Measurements from ENCODE around the gene SESTD1. TPM values are rescaled to one million over a fixed set of nuclear protein-coding genes. Genes with fewer than 3 reads are reported as not detected.

SESTD1 gene
- total RNA-seq, 2 experiments from 2014 or later: 3.2 to 21.4 TPM

GRCh38 chr2:179137200-179137759 is 127.4 kb downstream of the SESTD1 start:
- H4K20me1 ChIP-seq (ENCODE audit: insufficient read depth, low read length): no peaks in the 10 kb centered on the region
- no peaks in the 10 kb centered on the region for H3K9me3 ChIP-seq (ENCODE audit: low read length)
- no TSS peak for BruUV-seq (replicated peaks)
- ChIA-PET CTCF (ENCODE audit: unreplicated experiment) (no interaction called here), POLR2A (no interaction called here)
- H3K4me1 ChIP-seq (ENCODE audit: insufficient read depth, low read length, poor library complexity, severe bottlenecking): no peaks in the 10 kb centered on the region
- H2AFZ ChIP-seq (ENCODE audit: low read length): no peak overlapping the region
- no peak overlapping the region for H3K4me2 ChIP-seq (ENCODE audit: low read length)
- no peaks in the 10 kb centered on the region for H3K36me3 ChIP-seq (ENCODE audit: insufficient read depth, low read length)
- no peak overlapping the region for H3K27ac ChIP-seq (ENCODE audit: low read depth, low read length, poor library complexity, severe bottlenecking)
- H3K9me2 ChIP-seq (ENCODE audit: insufficient read depth, low read length): no peaks in the 10 kb centered on the region
- TF ChIP-seq, protein P1, sequence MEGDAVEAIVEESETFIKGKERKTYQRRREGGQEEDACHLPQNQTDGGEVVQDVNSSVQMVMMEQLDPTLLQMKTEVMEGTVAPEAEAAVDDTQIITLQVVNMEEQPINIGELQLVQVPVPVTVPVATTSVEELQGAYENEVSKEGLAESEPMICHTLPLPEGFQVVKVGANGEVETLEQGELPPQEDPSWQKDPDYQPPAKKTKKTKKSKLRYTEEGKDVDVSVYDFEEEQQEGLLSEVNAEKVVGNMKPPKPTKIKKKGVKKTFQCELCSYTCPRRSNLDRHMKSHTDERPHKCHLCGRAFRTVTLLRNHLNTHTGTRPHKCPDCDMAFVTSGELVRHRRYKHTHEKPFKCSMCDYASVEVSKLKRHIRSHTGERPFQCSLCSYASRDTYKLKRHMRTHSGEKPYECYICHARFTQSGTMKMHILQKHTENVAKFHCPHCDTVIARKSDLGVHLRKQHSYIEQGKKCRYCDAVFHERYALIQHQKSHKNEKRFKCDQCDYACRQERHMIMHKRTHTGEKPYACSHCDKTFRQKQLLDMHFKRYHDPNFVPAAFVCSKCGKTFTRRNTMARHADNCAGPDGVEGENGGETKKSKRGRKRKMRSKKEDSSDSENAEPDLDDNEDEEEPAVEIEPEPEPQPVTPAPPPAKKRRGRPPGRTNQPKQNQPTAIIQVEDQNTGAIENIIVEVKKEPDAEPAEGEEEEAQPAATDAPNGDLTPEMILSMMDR (conservative IDR thresholded peaks at IDR 0.05; ENCODE audit: low read length): no peak
- no peak for TF ChIP-seq EZH2phosphoT487 (IDR thresholded peaks at IDR 0.05; ENCODE audit: borderline replicate concordance, low read depth, low read length)
- no peak for DNase-seq (ENCODE audit: low spot score)
- intact Hi-C loops (cut with micrococcal nuclease; ENCODE audit: unreplicated experiment): no loop called here
- H3K4me3 ChIP-seq (ENCODE audit: low read depth, low read length, poor library complexity, severe bottlenecking): no peak overlapping the region
- H3K79me2 ChIP-seq (ENCODE audit: insufficient read depth, low read depth, low read length): no peaks in the 10 kb centered on the region

- BruUV-seq (replicated peaks): no TSS peak
- Histone ChIP-seq H3K9me2 (ENCODE audit: insufficient read depth, low read length) (no peaks in the 10 kb centered on the region), H3K79me2 (ENCODE audit: insufficient read depth, low read depth, low read length) (no peaks in the 10 kb centered on the region), H3K4me1 (ENCODE audit: insufficient read depth, low read length, poor library complexity, severe bottlenecking) (no peaks in the 10 kb centered on the region), H2AFZ (ENCODE audit: low read length) (no peak overlapping the region), H3K4me3 (ENCODE audit: low read depth, low read length, poor library complexity, severe bottlenecking) (no peak overlapping the region), H3K9me3 (ENCODE audit: low read length) (no peaks in the 10 kb centered on the region), H3K4me2 (ENCODE audit: low read length) (no peak overlapping the region), H3K27ac (ENCODE audit: low read depth, low read length, poor library complexity, severe bottlenecking) (no peak overlapping the region), H4K20me1 (ENCODE audit: insufficient read depth, low read length) (no peaks in the 10 kb centered on the region), H3K36me3 (ENCODE audit: insufficient read depth, low read length) (no peaks in the 10 kb centered on the region)
- TF ChIP-seq, protein P1 (conservative IDR thresholded peaks at IDR 0.05; ENCODE audit: low read length): no peak
- no peak for TF ChIP-seq EZH2phosphoT487 (IDR thresholded peaks at IDR 0.05; ENCODE audit: borderline replicate concordance, low read depth, low read length)
- ChIA-PET CTCF (ENCODE audit: unreplicated experiment) (no interaction called here), POLR2A (no interaction called here)
- DNase-seq (ENCODE audit: low spot score): no peak
- intact Hi-C loops (cut with micrococcal nuclease; ENCODE audit: unreplicated experiment): no loop called here
These were observed 131.6 kb downstream of the SESTD1 start for GRCh38 chr2:179133016-179133415.

GRCh38 chr2:179132076-179132475 is 132.6 kb downstream of the SESTD1 start:
- intact Hi-C loops (cut with micrococcal nuclease; ENCODE audit: unreplicated experiment): no loop called here
- Histone ChIP-seq H3K9me3 (ENCODE audit: low read length) (no peaks in the 10 kb centered on the region), H3K4me3 (ENCODE audit: low read depth, low read length, poor library complexity, severe bottlenecking) (no peak overlapping the region), H3K79me2 (ENCODE audit: insufficient read depth, low read depth, low read length) (no peaks in the 10 kb centered on the region), H3K27ac (ENCODE audit: low read depth, low read length, poor library complexity, severe bottlenecking) (no peak overlapping the region), H3K4me1 (ENCODE audit: insufficient read depth, low read length, poor library complexity, severe bottlenecking) (no peaks in the 10 kb centered on the region), H3K9me2 (ENCODE audit: insufficient read depth, low read length) (no peaks in the 10 kb centered on the region), H2AFZ (ENCODE audit: low read length) (no peak overlapping the region), H3K4me2 (ENCODE audit: low read length) (no peak overlapping the region), H4K20me1 (ENCODE audit: insufficient read depth, low read length) (no peaks in the 10 kb centered on the region), H3K36me3 (ENCODE audit: insufficient read depth, low read length) (no peaks in the 10 kb centered on the region)
- POLR2A ChIA-PET: no interaction called here
- CTCF ChIA-PET (ENCODE audit: unreplicated experiment): no interaction called here
- no TSS peak for BruUV-seq (replicated peaks)
- TF ChIP-seq, protein P1 (conservative IDR thresholded peaks at IDR 0.05; ENCODE audit: low read length): no peak
- TF ChIP-seq EZH2phosphoT487 (IDR thresholded peaks at IDR 0.05; ENCODE audit: borderline replicate concordance, low read depth, low read length): no peak
- DNase-seq (ENCODE audit: low spot score): no peak
